Measurements from ENCODE around the gene TMEM238L. TPM values are rescaled to one million over a fixed set of nuclear protein-coding genes. Genes with fewer than 3 reads are reported as not detected.

The TMEM238L gene
- total and polyA plus RNA-seq, 2 of the 8 experiments (the other 6 are each of a cell fraction or from before 2014, with no cell fraction given): not detected

DNA sequence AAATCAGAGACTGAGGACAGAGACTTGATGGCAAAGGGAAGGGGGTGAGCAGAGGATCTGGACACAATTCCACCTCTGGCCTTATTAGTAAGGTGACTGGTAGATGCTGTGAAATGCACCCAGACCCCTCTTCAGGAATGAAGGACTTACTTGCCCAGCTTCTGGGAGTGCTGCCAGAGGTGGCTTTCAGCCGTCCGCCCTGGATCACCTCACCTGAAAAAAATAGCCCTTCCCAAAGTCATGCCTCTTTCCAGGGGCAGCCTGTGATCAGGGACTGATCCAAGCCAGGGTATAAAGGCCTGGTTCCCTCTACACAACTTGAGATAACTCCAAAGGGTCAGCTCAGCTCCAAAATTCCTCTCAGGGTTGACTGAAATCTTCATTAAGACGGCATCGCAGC, 53.7 kb downstream of the TMEM238L start:
- Histone ChIP-seq H4K8ac (ENCODE audit: extremely low read depth, insufficient read depth, low read length) (no peak overlapping the region), H3K9me3 (ENCODE audit: insufficient read depth in 2 of 2, low read depth in 1 of 2, low read length in 1 of 2) (no peaks in the 10 kb centered on the region), H4K91ac (replicated peaks; ENCODE audit: insufficient read length, low read length) (no peak overlapping the region), H2BK5ac (ENCODE audit: low read depth, low read length) (no peak overlapping the region), H3K4me1 (replicated peaks in 1 of 4; ENCODE audit: control insufficient read depth in 3 of 4, insufficient read depth in 4 of 4, low read length in 3 of 4) (peaks cover 0 to 12% (median 5%) of the 10 kb centered on the region in 4 experiments; a peak in 4 of 7 replicates), H3K4me3 (ENCODE audit: extremely low read depth in 1 of 4, insufficient read depth in 2 of 4, low read depth in 3 of 4, low read length in 4 of 4) (no peak overlapping the region), H3K18ac (ENCODE audit: extremely low read depth, low read length) (no peak overlapping the region), H3K9ac (replicated peaks in 1 of 4; ENCODE audit: extremely low read depth in 1 of 4, low read depth in 3 of 4, low read length in 3 of 4) (no peak overlapping the region), H3K27ac (ENCODE audit: low read depth, low read length) (no peak overlapping the region), H2AK5ac (ENCODE audit: low read depth, low read length) (no peak overlapping the region), H2BK20ac (ENCODE audit: low read length) (no peak overlapping the region), H3K79me2 (ENCODE audit: control insufficient read depth in 1 of 2, insufficient read depth in 2 of 2, low read length in 2 of 2) (no peaks in the 10 kb centered on the region), H3K56ac (replicated peaks; ENCODE audit: insufficient read length, low read depth, low read length) (no peak overlapping the region), H3K23ac (ENCODE audit: insufficient read length) (no peak overlapping the region), H3K79me1 (ENCODE audit: low read depth, low read length) (no peaks in the 10 kb centered on the region), H2BK15ac (ENCODE audit: low read length) (no peak overlapping the region), H4K20me1 (replicated peaks in 1 of 2; ENCODE audit: control insufficient read depth in 1 of 2, insufficient read depth in 2 of 2, low read length in 2 of 2) (no peaks in the 10 kb centered on the region), H2BK12ac (ENCODE audit: low read depth, low read length) (no peak overlapping the region), H4K5ac (ENCODE audit: insufficient read length, low read depth, low read length) (no peak overlapping the region), H3K27me3 (replicated peaks in 1 of 4; ENCODE audit: control insufficient read depth in 3 of 4, extremely low read depth in 1 of 4, insufficient read depth in 3 of 4, low read length in 3 of 4) (no peaks in the 10 kb centered on the region), H2AFZ (ENCODE audit: low read length) (no peak overlapping the region), H3K23me2 (ENCODE audit: low read depth, low read length) (0 out of 2 replicates have a peak, but pooled peaks cover 3% of the 10 kb centered on the region), H3K36me3 (ENCODE audit: control insufficient read depth in 2 of 4, insufficient read depth in 4 of 4, low read length in 3 of 4) (no peaks in the 10 kb centered on the region), H3K4me2 (ENCODE audit: insufficient read depth in 1 of 2, low read depth in 2 of 2, low read length in 2 of 2) (no peak overlapping the region), H3K4ac (replicated peaks; ENCODE audit: insufficient read length, low read depth, low read length) (no peak overlapping the region), H2BK120ac (replicated peaks; ENCODE audit: low read depth, low read length) (no peak overlapping the region), H3K14ac (ENCODE audit: insufficient read length) (no peak overlapping the region)
- FAIRE-seq (no peak), DNase-seq (ENCODE audit: low read depth in 1 of 2, low spot score in 2 of 2) (no peak)
- ChIA-PET POLR2A (ENCODE audit: partially characterized antibody) (no interaction called here), CTCF (ENCODE audit: partially characterized antibody) (interaction anchor here (0.7 to 2.0 kb wide), 2 partner anchors 13 to 94 kb away, joined by 4 to 18 read pairs; no protein-coding TSS in a partner anchor)
- TF ChIP-seq POU5F1 (IDR thresholded peaks at IDR 0.05; ENCODE audit: low read depth, low read length) (no peak), TAF7 (optimal IDR thresholded peaks at IDR 0.05; ENCODE audit: borderline replicate concordance, low read depth, low read length) (no peak)
- 91% methylated on average over 4 of the region's 4 CpGs; no CpG with 5 or more reads in 1 of the 2 experiments for WGBS, 2 experiments (ENCODE audit: extremely low coverage in 1 of 2, insufficient coverage in 1 of 2, insufficient read length in 1 of 2, insufficient replicate concordance in 2 of 2, low coverage in 1 of 2, low lambda C conversion rate in 2 of 2, missing lambda C conversion rate in 1 of 2)
